DND-41 (cell line): ENCODE measurements around the gene MRGPRX2.

Source experiments
- ATAC-seq: fragments of 200-7000 bp; cut with Tn5 transposase; 3 replicates; pipeline ENCODE4 v1.9.1; 2021; ENCODE audit warnings: low read depth; ENCODE audit not compliant: insufficient read depth
- DNase-seq: peaks from one replicate; pipeline ENCODE4 v3.0.0-alpha.2; 2020
- H2AFZ ChIP-seq: 2 replicates; pipeline ENCODE4 v1.6.0; 2012; ENCODE audit warnings: low read depth, low read length
- H3K27ac ChIP-seq: 2 replicates; pipeline ENCODE4 v1.5.1; 2012; ENCODE audit warnings: low read length, inconsistent platforms
- H3K27me3 ChIP-seq: fragments of 200-600 bp; sonication (generic); 2 replicates; pipeline ENCODE4 v1.6.0; 2012; ENCODE audit warnings: low read length, mild to moderate bottlenecking, inconsistent platforms; ENCODE audit not compliant: insufficient read depth, poor library complexity
- H3K36me3 ChIP-seq: 2 replicates; pipeline ENCODE4 v1.5.1; 2012; ENCODE audit warnings: low read length, inconsistent platforms; ENCODE audit not compliant: insufficient read depth
- H3K4me1 ChIP-seq: 2 replicates; pipeline ENCODE4 v1.5.1; 2012; ENCODE audit warnings: mild to moderate bottlenecking, low read length; ENCODE audit not compliant: insufficient read depth
- H3K4me2 ChIP-seq: 2 replicates; pipeline ENCODE4 v1.6.0; 2012; ENCODE audit warnings: mild to moderate bottlenecking, moderate library complexity, low read length, inconsistent platforms; ENCODE audit not compliant: insufficient read depth
- H3K4me3 ChIP-seq, 2 experiments: fragments of 200-600 bp in 1 of 2; shearing (Covaris generic) in 1 of 2; 2 replicates each; pipeline ENCODE4 v1.5.1; 2012 to 2016; ENCODE audit warnings: inconsistent platforms in 2 of 2, low read length in 2 of 2, mild to moderate bottlenecking in 2 of 2, low read depth in 1 of 2, moderate library complexity in 1 of 2
- H3K79me2 ChIP-seq: 2 replicates; pipeline ENCODE4 v1.6.0; 2012; ENCODE audit warnings: low read length, inconsistent platforms; ENCODE audit not compliant: insufficient read depth
- H3K9ac ChIP-seq: 2 replicates; pipeline ENCODE4 v1.6.0; 2012; ENCODE audit warnings: low read depth, mild to moderate bottlenecking, inconsistent platforms, low read length, moderate library complexity
- H3K9me3 ChIP-seq: 2 replicates; pipeline ENCODE4 v1.5.1; 2012; ENCODE audit warnings: low read length, moderate library complexity, mild to moderate bottlenecking, inconsistent platforms; ENCODE audit not compliant: insufficient read depth, severe bottlenecking
- H4K20me1 ChIP-seq: 2 replicates; pipeline ENCODE4 v1.6.0; 2012; ENCODE audit warnings: low read length; ENCODE audit not compliant: insufficient read depth
- EZH2 ChIP-seq: IDR thresholded peaks from 3 replicates; pipeline ENCODE4 v1.6.1; 2012; ENCODE audit warnings: borderline replicate concordance, low read depth, mild to moderate bottlenecking, moderate library complexity, low read length, inconsistent platforms; ENCODE audit not compliant: severe bottlenecking
- TF ChIP-seq, protein P1 (sequence below): IDR thresholded peaks from 2 replicates; pipeline ENCODE4 v1.5.1; 2012; ENCODE audit warnings: borderline replicate concordance, low read length, moderate library complexity, mild to moderate bottlenecking; ENCODE audit not compliant: poor library complexity, severe bottlenecking; ENCODE audit errors: extremely low read depth

The MRGPRX2 gene

DNA sequence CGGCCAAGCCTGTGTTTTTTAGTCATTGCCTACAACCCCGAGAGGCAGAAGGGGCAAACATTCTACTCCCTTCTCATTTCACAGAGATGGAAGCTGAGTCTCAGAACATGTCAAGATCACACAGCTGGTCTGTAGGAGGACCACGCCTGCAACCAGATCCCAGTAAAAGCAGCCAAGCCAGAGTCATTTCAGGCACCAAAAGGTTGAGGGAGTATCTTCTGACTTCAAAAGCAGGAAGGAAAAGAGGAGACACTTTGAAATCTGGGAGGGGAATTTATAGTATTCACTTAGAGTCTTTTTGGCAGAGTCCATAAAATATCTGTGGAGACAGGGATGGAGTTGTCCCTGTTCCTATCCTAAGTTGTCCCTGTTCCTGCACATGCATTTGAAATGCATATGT, 38.6 kb upstream of the MRGPRX2 start:
- Histone ChIP-seq H3K9ac (no peak overlapping the region), H3K4me1 (no peaks in the 10 kb centered on the region), H4K20me1 (no peaks in the 10 kb centered on the region), H3K79me2 (no peaks in the 10 kb centered on the region), H3K27me3 (peaks cover 15% of the 10 kb centered on the region), H2AFZ (no peak overlapping the region), H3K4me3 (no peak overlapping the region), H3K36me3 (no peaks in the 10 kb centered on the region), H3K4me2 (no peak overlapping the region), H3K27ac (no peak overlapping the region), H3K9me3 (no peaks in the 10 kb centered on the region)
- TF ChIP-seq, protein P1, sequence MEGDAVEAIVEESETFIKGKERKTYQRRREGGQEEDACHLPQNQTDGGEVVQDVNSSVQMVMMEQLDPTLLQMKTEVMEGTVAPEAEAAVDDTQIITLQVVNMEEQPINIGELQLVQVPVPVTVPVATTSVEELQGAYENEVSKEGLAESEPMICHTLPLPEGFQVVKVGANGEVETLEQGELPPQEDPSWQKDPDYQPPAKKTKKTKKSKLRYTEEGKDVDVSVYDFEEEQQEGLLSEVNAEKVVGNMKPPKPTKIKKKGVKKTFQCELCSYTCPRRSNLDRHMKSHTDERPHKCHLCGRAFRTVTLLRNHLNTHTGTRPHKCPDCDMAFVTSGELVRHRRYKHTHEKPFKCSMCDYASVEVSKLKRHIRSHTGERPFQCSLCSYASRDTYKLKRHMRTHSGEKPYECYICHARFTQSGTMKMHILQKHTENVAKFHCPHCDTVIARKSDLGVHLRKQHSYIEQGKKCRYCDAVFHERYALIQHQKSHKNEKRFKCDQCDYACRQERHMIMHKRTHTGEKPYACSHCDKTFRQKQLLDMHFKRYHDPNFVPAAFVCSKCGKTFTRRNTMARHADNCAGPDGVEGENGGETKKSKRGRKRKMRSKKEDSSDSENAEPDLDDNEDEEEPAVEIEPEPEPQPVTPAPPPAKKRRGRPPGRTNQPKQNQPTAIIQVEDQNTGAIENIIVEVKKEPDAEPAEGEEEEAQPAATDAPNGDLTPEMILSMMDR = no peak
- no peak for TF ChIP-seq EZH2
- ATAC-seq (no peak), DNase-seq (no peak)

DNA sequence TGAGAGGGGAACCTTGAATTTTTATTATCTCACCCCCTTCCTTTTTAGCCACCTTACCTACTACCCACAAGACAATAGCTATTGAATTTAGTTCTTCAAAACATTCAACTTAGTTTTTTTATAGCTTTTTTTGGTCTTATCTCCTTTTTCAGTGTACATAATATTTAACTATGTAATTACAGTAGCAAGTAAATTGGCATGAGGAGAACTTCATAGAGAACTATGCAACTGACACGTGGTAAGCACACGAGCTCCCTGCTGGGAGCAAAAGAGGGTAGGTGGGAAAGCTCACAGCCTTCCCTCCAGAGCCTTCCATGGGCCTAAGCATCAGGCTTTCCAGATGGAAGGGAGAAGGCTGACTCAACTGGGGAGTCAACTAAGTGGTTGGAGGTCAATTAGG, 34.3 kb upstream of the MRGPRX2 start:
- no peaks in the 10 kb centered on the region for H3K9me3 ChIP-seq
- H3K4me2 ChIP-seq = no peak overlapping the region
- no peak for DNase-seq
- no peaks in the 10 kb centered on the region for H3K79me2 ChIP-seq
- ATAC-seq = no peak
- no peak overlapping the region for H3K27ac ChIP-seq
- H3K36me3 ChIP-seq = no peaks in the 10 kb centered on the region
- no peak overlapping the region for H3K9ac ChIP-seq
- no peak overlapping the region for H3K4me3 ChIP-seq
- H4K20me1 ChIP-seq = no peaks in the 10 kb centered on the region
- no peaks in the 10 kb centered on the region for H3K4me1 ChIP-seq
- H3K27me3 ChIP-seq = peaks cover 15% of the 10 kb centered on the region
- no peak overlapping the region for H2AFZ ChIP-seq
- TF ChIP-seq EZH2 = no peak
- TF ChIP-seq, protein P1 = no peak

DNA sequence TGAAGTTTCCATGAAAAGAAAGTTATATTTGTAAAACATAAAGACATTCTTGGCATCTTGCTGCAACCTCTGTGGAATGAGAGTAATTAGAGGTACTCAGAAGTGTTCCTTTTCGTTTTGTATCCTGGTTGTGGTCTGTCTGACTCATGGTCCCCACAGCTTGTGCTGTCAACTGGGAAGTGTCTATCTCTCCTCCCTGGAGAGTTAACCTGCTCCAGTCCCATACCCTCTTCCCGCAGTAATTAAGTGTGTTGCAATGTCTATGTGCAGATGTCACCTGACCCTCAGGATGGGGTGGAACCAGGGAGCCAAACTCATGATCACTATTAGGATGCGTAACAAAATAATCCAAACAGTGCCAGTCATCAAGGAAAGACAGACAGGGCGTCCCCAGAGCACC, 33.5 kb upstream of the MRGPRX2 start:
- H4K20me1 ChIP-seq = no peaks in the 10 kb centered on the region
- no peak overlapping the region for H3K4me3 ChIP-seq
- H3K27me3 ChIP-seq = peaks cover 15% of the 10 kb centered on the region
- no peaks in the 10 kb centered on the region for H3K4me1 ChIP-seq
- ATAC-seq (no peak), DNase-seq (no peak)
- no peaks in the 10 kb centered on the region for H3K9me3 ChIP-seq
- H3K4me2 ChIP-seq = no peak overlapping the region
- H3K9ac ChIP-seq = no peak overlapping the region
- TF ChIP-seq, protein P1 = no peak
- no peak for TF ChIP-seq EZH2
- no peaks in the 10 kb centered on the region for H3K36me3 ChIP-seq
- no peaks in the 10 kb centered on the region for H3K79me2 ChIP-seq
- no peak overlapping the region for H2AFZ ChIP-seq
- no peak overlapping the region for H3K27ac ChIP-seq

DNA sequence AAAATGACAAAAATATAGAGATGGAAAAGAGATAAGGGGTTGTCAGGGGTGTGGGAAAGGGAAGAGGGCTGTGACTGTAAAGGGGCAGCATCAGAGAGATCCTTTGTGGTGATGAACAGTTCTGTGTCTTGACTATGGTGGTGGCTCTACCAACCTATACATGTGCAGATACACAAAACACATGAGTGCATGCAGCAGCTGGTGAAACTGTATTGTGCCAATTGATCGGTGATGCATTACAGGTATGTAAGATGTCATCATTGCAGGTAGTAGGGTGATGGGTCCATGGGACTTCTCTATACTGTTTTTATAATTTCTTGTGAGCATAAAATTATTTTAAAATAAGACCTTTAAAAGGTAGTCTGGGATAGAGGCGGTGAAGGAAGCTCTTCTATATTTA, 32.3 kb upstream of the MRGPRX2 start:
- TF ChIP-seq EZH2 = no peak
- TF ChIP-seq, protein P1 = no peak
- H3K36me3 ChIP-seq = no peaks in the 10 kb centered on the region
- H3K27me3 ChIP-seq = peaks cover 15% of the 10 kb centered on the region
- H3K27ac ChIP-seq = no peak overlapping the region
- H3K4me2 ChIP-seq = no peak overlapping the region
- DNase-seq (no peak), ATAC-seq (no peak)
- H2AFZ ChIP-seq = no peak overlapping the region
- no peak overlapping the region for H3K9ac ChIP-seq
- H3K4me3 ChIP-seq = no peak overlapping the region
- no peaks in the 10 kb centered on the region for H4K20me1 ChIP-seq
- H3K4me1 ChIP-seq = no peaks in the 10 kb centered on the region
- H3K79me2 ChIP-seq = no peaks in the 10 kb centered on the region
- H3K9me3 ChIP-seq = no peaks in the 10 kb centered on the region
